CD4-positive, alpha-beta T cell treated with Interleukin-15 for 1 hour (primary cell): ENCODE data around the gene PARD6G.
"Not testable (repeated sequence)": the region's sequence is repeated elsewhere in the genome, so short reads cannot be mapped to it uniquely, and the experiment has no call there.

ENCODE experiments used
- DNase-seq: peaks from one replicate; pipeline ENCODE4 v3.0.0-alpha.2; 2020

Gene PARD6G, protein sequence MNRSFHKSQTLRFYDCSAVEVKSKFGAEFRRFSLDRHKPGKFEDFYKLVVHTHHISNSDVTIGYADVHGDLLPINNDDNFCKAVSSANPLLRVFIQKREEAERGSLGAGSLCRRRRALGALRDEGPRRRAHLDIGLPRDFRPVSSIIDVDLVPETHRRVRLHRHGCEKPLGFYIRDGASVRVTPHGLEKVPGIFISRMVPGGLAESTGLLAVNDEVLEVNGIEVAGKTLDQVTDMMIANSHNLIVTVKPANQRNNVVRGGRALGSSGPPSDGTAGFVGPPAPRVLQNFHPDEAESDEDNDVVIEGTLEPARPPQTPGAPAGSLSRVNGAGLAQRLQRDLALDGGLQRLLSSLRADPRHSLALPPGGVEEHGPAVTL

DNA sequence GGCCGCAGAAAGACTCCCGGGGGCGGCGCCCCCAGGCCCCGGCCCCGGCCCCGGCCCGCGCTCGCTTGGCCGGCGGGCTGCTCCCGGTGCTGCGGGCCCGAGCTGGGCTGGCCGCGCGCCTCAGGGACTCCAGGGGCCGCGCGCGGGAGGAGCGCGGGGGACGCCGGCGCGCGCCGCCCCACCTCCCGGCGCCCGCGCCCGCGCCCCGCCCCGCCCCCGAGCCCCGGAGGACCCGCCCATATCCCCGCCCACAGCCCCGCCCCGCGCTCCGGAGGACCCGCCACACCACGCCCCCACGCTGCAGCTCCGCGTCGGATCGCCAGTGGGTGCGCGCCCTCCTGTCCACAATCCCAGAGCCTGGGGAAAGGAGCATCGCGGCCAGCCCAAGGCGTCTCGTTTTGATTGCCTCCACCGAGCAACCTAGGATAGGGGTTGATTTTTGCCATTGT, at the start of gene PARD6G:
PARD6G (minus strand) TSS at position 122 of the 449 bp plus-strand sequence. CDS start 166 bp downstream, outside the sequence.
- DNase-seq = peak; percentile 54

DNA sequence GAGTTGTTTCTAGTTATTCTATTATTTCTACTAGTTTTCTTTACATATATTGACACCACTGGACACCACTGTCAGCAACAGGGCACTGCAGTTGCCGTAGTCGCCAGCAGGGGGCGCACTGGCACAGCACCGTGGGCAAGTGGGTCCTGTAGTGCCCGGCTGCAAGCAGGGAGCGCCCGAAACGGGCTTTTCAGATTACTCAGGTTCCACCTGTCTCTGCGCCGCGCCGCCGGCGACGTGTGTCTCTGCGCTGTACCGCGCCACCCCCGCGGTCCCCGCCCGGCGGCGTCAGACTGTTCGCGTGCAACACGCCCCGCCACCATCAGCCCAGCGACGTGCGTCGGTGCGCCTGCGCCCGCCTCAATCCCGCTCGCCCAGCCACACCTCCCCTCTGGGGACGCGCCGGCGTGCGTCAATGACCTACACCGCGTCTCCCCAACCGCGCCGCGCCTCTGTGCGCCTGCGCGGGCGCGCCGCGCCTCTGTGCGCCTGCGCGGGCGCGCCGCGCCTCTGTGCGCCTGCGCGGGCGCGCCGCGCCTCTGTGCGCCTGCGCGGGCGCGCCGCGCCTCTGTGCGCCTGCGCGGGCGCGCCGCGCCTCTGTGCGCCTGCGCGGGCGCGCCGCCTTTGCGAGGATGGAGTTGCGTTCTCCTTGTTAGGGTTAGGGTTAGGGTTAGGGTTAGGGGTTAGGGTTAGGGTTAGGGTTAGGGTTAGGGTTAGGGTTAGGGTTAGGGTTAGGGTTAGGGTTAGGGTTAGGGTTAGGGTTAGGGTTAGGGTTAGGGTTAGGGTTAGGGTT, 15.1 kb upstream of the PARD6G start:
- not testable (repeated sequence) for DNase-seq

DNA sequence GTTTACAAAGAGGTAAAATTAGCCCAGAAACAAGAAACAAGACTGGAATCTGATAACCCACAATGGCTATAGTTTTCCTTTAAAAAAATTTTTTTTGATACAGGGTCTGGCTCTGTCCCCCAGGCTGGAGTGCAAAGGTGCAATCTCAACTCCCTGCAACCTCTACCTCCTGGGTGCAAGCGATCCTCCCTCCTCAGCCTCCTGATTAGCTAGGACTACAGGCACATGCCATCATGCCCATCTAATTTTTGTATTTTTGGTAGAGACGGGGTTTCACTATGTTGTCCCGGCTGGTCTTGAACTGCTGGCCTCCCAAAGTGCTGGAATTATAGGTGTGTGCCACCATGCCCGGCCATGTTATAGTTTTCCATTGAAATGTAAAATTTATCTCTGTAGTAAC, 12.3 kb upstream of the PARD6G start:
- DNase-seq = no peak

- DNase-seq = no peak
These were observed 11.3 kb upstream of the PARD6G start for GRCh38 chr18:80258640-80259039.

GRCh38 chr18:80257579-80258543, 10.5 kb upstream of the PARD6G start:
- peak; percentile 60 for DNase-seq

GRCh38 chr18:80254971-80255500, 7.7 kb upstream of the PARD6G start:
- no peak for DNase-seq

DNA sequence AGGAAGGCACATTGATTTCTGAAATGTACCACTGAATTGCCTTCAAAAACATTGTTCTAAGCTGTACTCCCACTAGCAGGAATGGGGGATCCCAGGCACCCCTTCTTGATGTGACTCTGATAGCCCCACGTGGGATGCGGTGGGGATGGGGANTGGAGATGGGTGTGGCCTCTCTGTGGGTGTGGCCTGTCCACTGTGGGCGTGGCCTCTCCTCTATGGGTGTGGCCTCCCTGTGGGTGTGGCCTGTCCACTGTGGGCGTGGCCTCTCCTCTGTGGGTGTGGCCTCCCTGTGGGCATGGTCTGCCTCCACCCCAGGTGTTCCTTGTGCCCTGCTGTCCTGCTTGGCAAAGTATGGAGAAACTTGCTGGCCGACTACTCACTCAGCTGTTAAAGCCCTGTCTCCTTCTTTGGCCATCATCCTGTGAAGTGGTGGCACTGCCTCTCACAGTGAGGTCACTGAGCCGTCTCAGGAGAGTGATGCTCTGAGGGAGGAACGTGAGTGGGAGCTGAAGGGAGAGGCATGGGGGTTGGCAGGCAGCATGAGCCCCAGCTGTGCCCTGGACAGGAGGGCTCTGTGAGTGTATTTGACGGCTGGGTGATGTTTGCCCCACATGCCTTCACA, 6.7 kb upstream of the PARD6G start:
- no peak for DNase-seq

GRCh38 chr18:80253236-80253635, 5.9 kb upstream of the PARD6G start:
- DNase-seq = no peak

GRCh38 chr18:80252136-80252535, 4.8 kb upstream of the PARD6G start:
- no peak for DNase-seq

GRCh38 chr18:80251700-80252099, 4.4 kb upstream of the PARD6G start:
- DNase-seq = no peak

GRCh38 chr18:80250740-80251364, 3.5 kb upstream of the PARD6G start:
- DNase-seq = no peak

DNA sequence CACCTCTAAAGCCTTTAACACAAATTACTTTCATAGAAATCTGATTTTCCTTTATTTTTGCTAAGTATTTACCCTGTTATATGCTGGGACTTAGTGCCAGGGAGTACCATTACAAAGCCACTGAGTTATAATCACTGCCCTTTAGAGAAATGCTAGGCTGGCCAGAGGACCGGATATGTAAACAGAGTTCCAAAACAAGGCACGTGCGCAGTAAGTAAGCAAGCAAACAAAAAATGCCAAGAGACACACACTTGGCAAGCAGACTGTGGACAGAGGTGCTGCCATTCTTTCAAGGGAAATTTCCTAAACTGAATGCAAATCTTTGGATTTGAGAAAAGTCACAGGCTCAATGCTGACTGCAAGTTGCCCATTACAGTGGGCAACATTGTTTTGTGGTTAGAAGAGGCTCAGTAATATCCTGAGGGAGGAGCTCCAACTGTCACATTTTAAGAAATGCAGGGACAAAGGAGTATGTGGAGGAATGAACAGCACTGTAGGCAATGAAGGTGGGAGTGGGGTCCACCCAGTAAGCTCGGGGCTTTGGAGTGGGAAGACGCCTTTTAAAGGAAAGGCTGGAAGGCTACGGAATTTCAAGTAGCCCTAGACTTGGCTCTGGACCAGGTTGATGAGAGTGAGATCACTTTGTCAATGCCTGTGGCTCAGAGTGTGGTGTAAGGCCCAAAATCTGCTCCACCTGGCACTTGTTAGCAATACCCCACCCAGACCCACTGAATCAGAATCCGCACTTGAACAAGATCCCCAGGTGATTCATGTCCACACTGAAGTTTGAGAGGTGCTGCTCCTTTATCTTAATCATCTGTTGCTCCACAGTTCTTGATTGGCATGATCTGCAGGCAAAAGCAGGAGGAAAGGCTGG, 2.1 kb upstream of the PARD6G start:
- DNase-seq = no peak

- no peak for DNase-seq
These were observed 595 bp downstream of the PARD6G start for GRCh38 chr18:80246445-80247392.

DNA sequence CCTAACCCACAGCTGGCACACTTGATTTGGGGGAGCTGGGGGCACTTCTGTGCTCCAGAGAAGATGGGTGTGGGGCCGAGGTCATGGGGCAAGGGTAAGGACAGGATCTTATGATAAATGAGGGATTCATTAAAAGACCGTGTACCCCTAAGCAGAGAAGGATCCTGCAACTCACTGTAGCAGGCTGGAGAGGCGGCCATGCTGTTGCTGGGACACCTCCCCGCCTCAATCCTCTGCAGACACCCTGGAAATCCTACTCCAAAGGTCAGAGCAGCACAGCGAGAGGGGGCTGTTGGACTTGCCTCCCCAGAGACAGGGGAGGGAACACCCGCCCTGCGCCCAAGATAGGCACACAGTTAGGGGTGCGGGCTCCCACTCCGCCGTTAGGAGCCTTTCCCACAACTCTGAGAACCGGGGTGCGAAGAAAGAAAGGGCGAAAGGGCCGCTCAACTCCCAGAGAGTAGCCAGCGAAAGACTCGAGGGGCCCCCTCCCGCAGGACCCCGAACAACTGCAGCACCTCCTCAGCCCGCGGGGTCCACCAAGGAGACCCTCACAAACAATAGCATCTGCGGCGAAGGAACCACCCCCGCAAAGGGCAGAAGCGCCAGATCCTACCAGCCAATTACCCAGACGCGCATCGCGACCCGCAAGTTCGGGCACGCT, 1.4 kb downstream of the PARD6G start:
- no peak for DNase-seq

- no peak for DNase-seq
These were observed 2.2 kb downstream of the PARD6G start for GRCh38 chr18:80244956-80245730.

GRCh38 chr18:80244167-80244566, 3.1 kb downstream of the PARD6G start:
- no peak for DNase-seq

DNA sequence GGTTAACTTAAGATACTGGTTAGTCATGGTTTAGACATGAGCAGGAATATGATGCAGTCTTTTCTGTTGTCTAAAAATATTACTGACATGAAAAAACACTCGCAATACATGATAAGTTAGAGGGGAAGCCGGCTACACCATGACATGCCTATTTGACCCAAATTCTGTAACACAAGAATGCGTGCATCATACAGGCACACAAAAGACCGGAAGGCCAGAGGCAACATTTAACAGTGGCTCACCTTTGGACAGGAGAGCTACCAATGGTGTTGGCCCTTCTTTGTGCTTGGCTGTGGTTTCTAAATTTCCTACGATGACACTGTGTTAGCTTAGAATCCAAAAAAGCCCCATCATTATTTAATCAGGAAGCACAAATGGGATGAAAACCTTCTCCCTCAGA, 4.1 kb downstream of the PARD6G start:
- DNase-seq = no peak
